H9 (cell line): ENCODE measurements around the gene SOHLH1. TPM values are rescaled to one million over a fixed set of nuclear protein-coding genes. Genes with fewer than 3 reads are reported as not detected.

Source experiments
- DNase-seq: peaks from one replicate; pipeline ENCODE4 v3.0.0-alpha.2; 2017
- H2AFZ ChIP-seq: one replicate; pipeline ENCODE4 v1.6.1; 2013; ENCODE audit warnings: mild to moderate bottlenecking, low read length, control low read depth, moderate library complexity
- H2AK5ac ChIP-seq: 2 replicates; pipeline ENCODE4 v1.6.1; 2013; ENCODE audit warnings: low read length, control low read depth, mixed read lengths; ENCODE audit not compliant: insufficient read length
- H2BK120ac ChIP-seq: one replicate; pipeline ENCODE4 v1.6.1; 2013; ENCODE audit warnings: low read depth, mild to moderate bottlenecking, low read length, control low read depth, inconsistent platforms; ENCODE audit not compliant: poor library complexity, severe bottlenecking
- H2BK12ac ChIP-seq: 2 replicates; pipeline ENCODE4 v1.6.1; 2013; ENCODE audit warnings: low read length, control low read depth, mixed read lengths, low read depth; ENCODE audit not compliant: insufficient read length
- H2BK15ac ChIP-seq: 2 replicates; pipeline ENCODE4 v1.6.1; 2013; ENCODE audit warnings: low read depth, low read length, control low read depth
- H2BK20ac ChIP-seq: one replicate; pipeline ENCODE4 v1.6.1; 2013; ENCODE audit warnings: low read depth, mild to moderate bottlenecking, low read length, control low read depth, inconsistent platforms; ENCODE audit not compliant: poor library complexity, severe bottlenecking
- H2BK5ac ChIP-seq: 2 replicates; pipeline ENCODE4 v1.6.1; 2013; ENCODE audit warnings: low read length, control low read depth, mixed read lengths; ENCODE audit not compliant: insufficient read length
- H3K14ac ChIP-seq: 2 replicates; pipeline ENCODE4 v1.6.1; 2013; ENCODE audit warnings: low read length, control low read depth; ENCODE audit not compliant: insufficient read depth
- H3K18ac ChIP-seq: 2 replicates; pipeline ENCODE4 v1.6.1; 2013; ENCODE audit warnings: low read depth, mild to moderate bottlenecking, mixed read lengths, low read length, control low read depth; ENCODE audit not compliant: insufficient read length
- H3K23ac ChIP-seq: 2 replicates; pipeline ENCODE4 v1.6.1; 2013; ENCODE audit warnings: low read length, control low read depth, mixed read lengths, low read depth; ENCODE audit not compliant: insufficient read length
- H3K23me2 ChIP-seq: 2 replicates; pipeline ENCODE4 v1.6.1; 2013; ENCODE audit warnings: low read depth, mild to moderate bottlenecking, mixed read lengths, low read length, control low read depth; ENCODE audit not compliant: insufficient read length, poor library complexity, severe bottlenecking
- H3K27ac ChIP-seq: 2 replicates; pipeline ENCODE4 v1.5.1; 2013; ENCODE audit warnings: low read length, control low read depth, mixed read lengths, low read depth; ENCODE audit not compliant: insufficient read length
- H3K27me3 ChIP-seq: 2 replicates; pipeline ENCODE4 v1.6.1; 2013; ENCODE audit warnings: low read length, control low read depth, inconsistent platforms; ENCODE audit not compliant: insufficient read depth
- H3K4ac ChIP-seq: 2 replicates; pipeline ENCODE4 v1.6.1; 2013; ENCODE audit warnings: low read depth, mild to moderate bottlenecking, control low read depth, inconsistent platforms, low read length, moderate library complexity
- H3K4me1 ChIP-seq: 2 replicates; pipeline ENCODE4 v1.6.1; 2013; ENCODE audit warnings: low read length, control low read depth, inconsistent platforms; ENCODE audit not compliant: insufficient read depth
- H3K4me2 ChIP-seq: 2 replicates; pipeline ENCODE4 v1.6.1; 2013; ENCODE audit warnings: low read length, control low read depth, mixed read lengths; ENCODE audit not compliant: insufficient read length, insufficient read depth
- H3K56ac ChIP-seq: 2 replicates; pipeline ENCODE4 v1.6.1; 2013; ENCODE audit warnings: low read depth, mild to moderate bottlenecking, mixed read lengths, low read length, control low read depth; ENCODE audit not compliant: insufficient read length
- H3K79me1 ChIP-seq: 2 replicates; pipeline ENCODE4 v1.6.1; 2013; ENCODE audit warnings: low read depth, mild to moderate bottlenecking, moderate library complexity, low read length, control low read depth, inconsistent platforms; ENCODE audit not compliant: insufficient read depth, poor library complexity, severe bottlenecking
- H3K79me2 ChIP-seq: 2 replicates; pipeline ENCODE4 v1.6.1; 2013; ENCODE audit warnings: low read length, control low read depth, inconsistent platforms; ENCODE audit not compliant: insufficient read depth
- H3K9ac ChIP-seq: 2 replicates; pipeline ENCODE4 v1.6.1; 2013; ENCODE audit warnings: low read length, control low read depth, mixed read lengths; ENCODE audit not compliant: insufficient read length; ENCODE audit errors: extremely low read depth
- H3K9me3 ChIP-seq: one replicate; pipeline ENCODE4 v1.6.1; 2013; ENCODE audit warnings: low read depth, low read length, inconsistent platforms; ENCODE audit not compliant: control insufficient read depth
- H3T11ph ChIP-seq: one replicate; pipeline ENCODE4 v1.6.1; 2013; ENCODE audit warnings: mild to moderate bottlenecking, low read length, control low read depth, inconsistent platforms
- H4K20me1 ChIP-seq: one replicate; pipeline ENCODE4 v1.6.1; 2013; ENCODE audit not compliant: control insufficient read depth, insufficient read length, insufficient read depth
- H4K5ac ChIP-seq: 2 replicates; pipeline ENCODE4 v1.6.1; 2013; ENCODE audit warnings: low read depth, mild to moderate bottlenecking, mixed read lengths, low read length, control low read depth; ENCODE audit not compliant: insufficient read length
- H4K8ac ChIP-seq: replicated peaks from 2 replicates; pipeline ENCODE4 v1.6.1; 2013; ENCODE audit warnings: low read length, control low read depth, mixed read lengths, low read depth; ENCODE audit not compliant: insufficient read length
- H4K91ac ChIP-seq: 2 replicates; pipeline ENCODE4 v1.6.1; 2013; ENCODE audit warnings: low read depth, mild to moderate bottlenecking, moderate library complexity, mixed read lengths, low read length, control low read depth; ENCODE audit not compliant: insufficient read length
- H3K27ac Mint-ChIP-seq, 3 experiments: 2 replicates in 2 of 3; 3 replicates in 1 of 3; pipeline ENCODE4 v1.8.0; 2020 to 2021; ENCODE audit warnings: mixed read lengths in 3 of 3, mild to moderate bottlenecking in 1 of 3, moderate library complexity in 1 of 3
- H3K27me3 Mint-ChIP-seq: 2 replicates; pipeline ENCODE4 v1.8.0; 2021; ENCODE audit warnings: low read depth, mild to moderate bottlenecking, moderate library complexity, mixed read lengths
- H3K36me3 Mint-ChIP-seq, 3 experiments: 2 replicates in 2 of 3; 3 replicates in 1 of 3; pipeline ENCODE4 v1.8.0; 2020 to 2021; ENCODE audit warnings: low read depth in 3 of 3, mixed read lengths in 3 of 3; ENCODE audit not compliant: insufficient read depth in 1 of 3
- H3K4me1 Mint-ChIP-seq, 2 experiments: 2 replicates each; pipeline ENCODE4 v1.8.0; 2020; ENCODE audit warnings: mixed read lengths in 2 of 2
- H3K4me3 Mint-ChIP-seq, 2 experiments: 2 replicates in 1 of 2; 3 replicates in 1 of 2; pipeline ENCODE4 v1.8.0; 2020 to 2021; ENCODE audit warnings: mild to moderate bottlenecking in 2 of 2, mixed read lengths in 2 of 2, moderate library complexity in 1 of 2
- H3K9me3 Mint-ChIP-seq, 2 experiments: 2 replicates in 1 of 2; 3 replicates in 1 of 2; pipeline ENCODE4 v1.8.0; 2020; ENCODE audit warnings: mild to moderate bottlenecking in 2 of 2, mixed read lengths in 2 of 2, moderate library complexity in 1 of 2
- WGBS: extraction: QIAGEN DNeasy Blood & Tissue Kit; methylation state at CpG from one replicate; pipeline ENCODE4 v1.1.7; 2013; ENCODE audit warnings: missing lambda C conversion rate, low lambda C conversion rate, mixed read lengths; ENCODE audit not compliant: insufficient read length; ENCODE audit errors: extremely low coverage; 5-methylcytosine and 5-hydroxymethylcytosine counted together
- total RNA-seq: library from RNA; stranded (reverse); gene quantifications from 2 replicates; pipeline ENCODE4 v1.2.1, GENCODE V29; 2021
- TF ChIP-seq, protein P1 (sequence below): fragments of 200-600 bp; sonication (generic); conservative IDR thresholded peaks from 3 replicates; pipeline ENCODE4 v1.8.0; 2021; ENCODE audit warnings: antibody characterized with exemption, mild to moderate bottlenecking

Gene SOHLH1
- total RNA-seq, 1 experiment from 2014 or later: not detected

GRCh38 chr9:135676891-135677290, 22.4 kb downstream of the SOHLH1 start:
- Histone ChIP-seq H4K91ac (no peak overlapping the region), H3K18ac (no peak overlapping the region), H4K5ac (no peak overlapping the region), H3K4me1 (no peaks in the 10 kb centered on the region), H3K27ac (no peak overlapping the region), H3K56ac (no peak overlapping the region), H3K4ac (no peak overlapping the region), H2BK20ac (no peak overlapping the region), H3K9me3 (no peaks in the 10 kb centered on the region), H2BK120ac (no peak overlapping the region), H3K79me1 (no peaks in the 10 kb centered on the region), H3K27me3 (no peaks in the 10 kb centered on the region), H4K8ac (no peak overlapping the region), H3K23me2 (no peaks in the 10 kb centered on the region), H2BK12ac (no peak overlapping the region), H2AK5ac (no peak overlapping the region), H3K23ac (no peak overlapping the region), H3T11ph (no peak overlapping the region), H3K14ac (no peak overlapping the region), H2BK5ac (no peak overlapping the region), H2AFZ (no peak overlapping the region), H3K79me2 (no peaks in the 10 kb centered on the region), H3K9ac (no peak overlapping the region), H3K4me2 (no peak overlapping the region), H4K20me1 (no peaks in the 10 kb centered on the region), H2BK15ac (no peak overlapping the region)
- no peak for DNase-seq
- Mint-ChIP-seq H3K27me3 (no peaks in the 10 kb centered on the region), H3K9me3 (peaks cover 2 to 3% of the 10 kb centered on the region in 2 experiments; a peak in 4 of 5 replicates), H3K4me3 (no peak overlapping the region), H3K36me3 (no peaks in the 10 kb centered on the region; a peak in 1 of 7 replicates), H3K4me1 (peaks cover 9 to 23% of the 10 kb centered on the region in 2 experiments), H3K27ac (no peak overlapping the region)
- TF ChIP-seq, protein P1, sequence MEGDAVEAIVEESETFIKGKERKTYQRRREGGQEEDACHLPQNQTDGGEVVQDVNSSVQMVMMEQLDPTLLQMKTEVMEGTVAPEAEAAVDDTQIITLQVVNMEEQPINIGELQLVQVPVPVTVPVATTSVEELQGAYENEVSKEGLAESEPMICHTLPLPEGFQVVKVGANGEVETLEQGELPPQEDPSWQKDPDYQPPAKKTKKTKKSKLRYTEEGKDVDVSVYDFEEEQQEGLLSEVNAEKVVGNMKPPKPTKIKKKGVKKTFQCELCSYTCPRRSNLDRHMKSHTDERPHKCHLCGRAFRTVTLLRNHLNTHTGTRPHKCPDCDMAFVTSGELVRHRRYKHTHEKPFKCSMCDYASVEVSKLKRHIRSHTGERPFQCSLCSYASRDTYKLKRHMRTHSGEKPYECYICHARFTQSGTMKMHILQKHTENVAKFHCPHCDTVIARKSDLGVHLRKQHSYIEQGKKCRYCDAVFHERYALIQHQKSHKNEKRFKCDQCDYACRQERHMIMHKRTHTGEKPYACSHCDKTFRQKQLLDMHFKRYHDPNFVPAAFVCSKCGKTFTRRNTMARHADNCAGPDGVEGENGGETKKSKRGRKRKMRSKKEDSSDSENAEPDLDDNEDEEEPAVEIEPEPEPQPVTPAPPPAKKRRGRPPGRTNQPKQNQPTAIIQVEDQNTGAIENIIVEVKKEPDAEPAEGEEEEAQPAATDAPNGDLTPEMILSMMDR: no peak
- WGBS: no CpG with 5 or more reads among the region's 13 CpGs
